ENCODE results near the gene GPC5.
"Not testable (repeated sequence)": the region's sequence is repeated elsewhere in the genome, so short reads cannot be mapped to it uniquely, and the experiment has no call there.

The GPC5 gene

GRCh38 chr13:91868351-91868750, 469.9 kb downstream of the GPC5 start:
- no peak for DNase-seq (ENCODE audit: low read depth in 3 of 3)

GRCh38 chr13:91878491-91878890, 480.1 kb downstream of the GPC5 start:
- no peak for DNase-seq (ENCODE audit: low read depth in 3 of 3)

- DNase-seq (ENCODE audit: low read depth in 3 of 3) = no peak
These were observed 480.9 kb downstream of the GPC5 start for GRCh38 chr13:91879360-91879759.

GRCh38 chr13:91882918-91883317, 484.5 kb downstream of the GPC5 start:
- DNase-seq (ENCODE audit: low read depth in 3 of 3) = no peak

- DNase-seq (ENCODE audit: low read depth in 3 of 3) = no peak
These were observed 491.2 kb downstream of the GPC5 start for GRCh38 chr13:91889641-91890040.

GRCh38 chr13:91891141-91891540, 492.7 kb downstream of the GPC5 start:
- DNase-seq (ENCODE audit: low read depth in 3 of 3) = no peak

GRCh38 chr13:91893040-91893439, 494.6 kb downstream of the GPC5 start:
- no peak for DNase-seq (ENCODE audit: low read depth in 3 of 3)

GRCh38 chr13:91894316-91894715, 495.9 kb downstream of the GPC5 start:
- DNase-seq (ENCODE audit: low read depth in 3 of 3) = no peak

GRCh38 chr13:91896547-91896946, 498.1 kb downstream of the GPC5 start:
- no peak for DNase-seq (ENCODE audit: low read depth in 3 of 3)

- not testable (repeated sequence) for DNase-seq (ENCODE audit: low read depth in 3 of 3)
These were observed 500.6 kb downstream of the GPC5 start for GRCh38 chr13:91898986-91899385.

GRCh38 chr13:91902291-91902690, 503.9 kb downstream of the GPC5 start:
- no peak for DNase-seq (ENCODE audit: low read depth in 3 of 3)

GRCh38 chr13:91904005-91904404, 505.6 kb downstream of the GPC5 start:
- DNase-seq (ENCODE audit: low read depth in 3 of 3) = no peak

GRCh38 chr13:91904597-91904996, 506.2 kb downstream of the GPC5 start:
- DNase-seq (ENCODE audit: low read depth in 3 of 3) = no peak

GRCh38 chr13:91907398-91907797, 509.0 kb downstream of the GPC5 start:
- DNase-seq (ENCODE audit: low read depth in 3 of 3) = no peak

- no peak for DNase-seq (ENCODE audit: low read depth in 3 of 3)
These were observed 511.2 kb downstream of the GPC5 start for GRCh38 chr13:91909617-91910016.

GRCh38 chr13:91922969-91923592, 524.7 kb downstream of the GPC5 start:
- no peak for DNase-seq (ENCODE audit: low read depth in 3 of 3)

- DNase-seq (ENCODE audit: low read depth in 3 of 3) = no peak
These were observed 532.3 kb downstream of the GPC5 start for GRCh38 chr13:91930687-91931086.

GRCh38 chr13:91934354-91934753, 535.9 kb downstream of the GPC5 start:
- DNase-seq (ENCODE audit: low read depth in 3 of 3) = no peak

GRCh38 chr13:91946498-91947070, 548.2 kb downstream of the GPC5 start:
- DNase-seq (ENCODE audit: low read depth in 3 of 3) = no peak

GRCh38 chr13:91948736-91949135, 550.3 kb downstream of the GPC5 start:
- DNase-seq (ENCODE audit: low read depth in 3 of 3) = no peak

GRCh38 chr13:91950803-91951202, 552.4 kb downstream of the GPC5 start:
- no peak for DNase-seq (ENCODE audit: low read depth in 3 of 3)

- DNase-seq (ENCODE audit: low read depth in 3 of 3) = no peak
These were observed 557.3 kb downstream of the GPC5 start for GRCh38 chr13:91955546-91956355.

- no peak for DNase-seq (ENCODE audit: low read depth in 3 of 3)
These were observed 562.5 kb downstream of the GPC5 start for GRCh38 chr13:91960947-91961346.
